ENCODE measurements around the gene GZF1.

The GZF1 gene

DNA sequence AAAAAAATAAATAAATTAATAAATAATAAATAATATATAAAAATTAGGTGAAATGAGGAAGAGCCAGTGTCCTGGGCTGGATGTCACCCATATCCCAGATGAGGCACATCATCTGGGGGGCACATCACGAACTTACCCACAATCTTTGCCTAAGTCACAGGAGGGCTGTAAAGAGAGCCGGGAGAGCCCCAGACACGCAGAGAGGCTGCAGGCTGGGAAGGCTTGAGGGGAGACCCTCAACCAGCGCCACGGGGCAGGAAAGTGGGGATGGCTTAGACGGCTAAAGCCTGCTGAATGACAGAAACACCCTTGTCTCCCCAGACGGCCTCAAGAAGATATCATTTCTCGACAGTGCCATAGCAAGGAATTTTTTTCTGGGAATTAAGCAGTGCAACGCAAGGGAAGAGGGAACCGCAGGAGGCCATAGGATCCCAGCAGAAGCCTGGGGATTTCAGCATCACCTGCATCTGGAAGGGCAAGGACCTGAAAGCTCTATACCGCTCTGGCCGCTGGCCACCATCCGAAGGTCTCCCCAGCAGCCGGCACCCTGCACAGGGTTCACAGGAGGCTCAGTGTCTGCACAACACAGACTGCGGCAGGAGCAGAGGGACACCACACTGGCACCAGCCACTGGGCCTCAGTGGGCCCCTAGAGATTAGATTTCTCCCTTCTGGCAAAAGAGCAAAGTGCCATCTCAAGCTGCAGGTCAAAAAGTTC lies 34.2 kb upstream of the GZF1 start:
- no peaks in the 10 kb centered on the region for H3K36me3 ChIP-seq (ENCODE audit: control insufficient read depth, low read length)
- no peak overlapping the region for H3K27ac ChIP-seq (ENCODE audit: low read depth, low read length)
- no peaks in the 10 kb centered on the region for H3K79me2 ChIP-seq (ENCODE audit: control insufficient read depth, low read length)
- no peaks in the 10 kb centered on the region for H4K20me1 ChIP-seq (ENCODE audit: control insufficient read depth, insufficient read depth, low read depth, low read length)
- no peak overlapping the region for H3K4me2 ChIP-seq (ENCODE audit: low read length)
- no peaks in the 10 kb centered on the region for H3K27me3 ChIP-seq (ENCODE audit: control insufficient read depth, low read length)
- H3F3A ChIP-seq (ENCODE audit: control insufficient read depth, insufficient read depth) = no peaks in the 10 kb centered on the region
- no peaks in the 10 kb centered on the region for H3K9me2 ChIP-seq (replicated peaks; ENCODE audit: control insufficient read depth, low read length)
- peaks cover 8% of the 10 kb centered on the region for H3K4me1 ChIP-seq (ENCODE audit: control insufficient read depth, low read length)
- H3K9me3 ChIP-seq (ENCODE audit: control insufficient read depth, insufficient read depth, low read length) = no peaks in the 10 kb centered on the region
- TF ChIP-seq CTCF (IDR thresholded peaks at IDR 0.05; ENCODE audit: low read depth, low read length, poor library complexity, severe bottlenecking) (no peak), EZH2phosphoT487 (IDR thresholded peaks at IDR 0.05; ENCODE audit: borderline replicate concordance, low read length) (no peak)
- no peak overlapping the region for H3K4me3 ChIP-seq (ENCODE audit: low read length)

GRCh38 chr20:23331450-23332350 lies 30.3 kb upstream of the GZF1 start:
- no peaks in the 10 kb centered on the region for H3K9me3 ChIP-seq (ENCODE audit: control insufficient read depth, insufficient read depth, low read length)
- TF ChIP-seq EZH2phosphoT487 (IDR thresholded peaks at IDR 0.05; ENCODE audit: borderline replicate concordance, low read length) = no peak
- TF ChIP-seq CTCF (IDR thresholded peaks at IDR 0.05; ENCODE audit: low read depth, low read length, poor library complexity, severe bottlenecking) = no peak
- H3K4me2 ChIP-seq (ENCODE audit: low read length) = peak overlapping the region; percentile 3; the same call in 1 of the 2 replicates
- H3K79me2 ChIP-seq (ENCODE audit: control insufficient read depth, low read length) = no peaks in the 10 kb centered on the region
- H3K27me3 ChIP-seq (ENCODE audit: control insufficient read depth, low read length) = no peaks in the 10 kb centered on the region
- no peaks in the 10 kb centered on the region for H3K36me3 ChIP-seq (ENCODE audit: control insufficient read depth, low read length)
- no peaks in the 10 kb centered on the region for H4K20me1 ChIP-seq (ENCODE audit: control insufficient read depth, insufficient read depth, low read depth, low read length)
- H3K4me1 ChIP-seq (ENCODE audit: control insufficient read depth, low read length) = peaks cover 14% of the 10 kb centered on the region
- no peak overlapping the region for H3K4me3 ChIP-seq (ENCODE audit: low read length)
- H3K9me2 ChIP-seq (replicated peaks; ENCODE audit: control insufficient read depth, low read length) = no peaks in the 10 kb centered on the region
- no peak overlapping the region for H3K27ac ChIP-seq (ENCODE audit: low read depth, low read length)
- H3F3A ChIP-seq (ENCODE audit: control insufficient read depth, insufficient read depth) = no peaks in the 10 kb centered on the region

DNA sequence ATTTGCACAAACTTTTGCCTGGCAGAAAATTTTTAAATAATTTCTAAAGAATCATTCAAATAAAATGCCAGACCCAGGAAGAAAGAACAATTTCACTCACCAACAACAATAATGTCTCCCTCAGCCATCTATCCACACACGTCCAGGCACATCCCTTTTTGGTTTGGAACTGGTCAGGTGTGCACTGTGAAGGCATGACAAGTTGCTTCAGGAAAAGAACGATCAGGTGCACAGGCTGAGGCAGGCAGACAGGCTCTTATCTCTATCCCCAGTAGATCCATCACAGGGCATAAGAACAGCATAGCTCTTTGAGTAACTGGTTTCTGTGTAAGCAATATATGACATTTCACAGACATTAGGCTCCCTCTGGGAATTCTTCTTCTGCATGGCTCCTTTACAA lies 29.5 kb upstream of the GZF1 start:
- no peaks in the 10 kb centered on the region for H4K20me1 ChIP-seq (ENCODE audit: control insufficient read depth, insufficient read depth, low read depth, low read length)
- no peaks in the 10 kb centered on the region for H3K36me3 ChIP-seq (ENCODE audit: control insufficient read depth, low read length)
- H3K4me1 ChIP-seq (ENCODE audit: control insufficient read depth, low read length) = peaks cover 14% of the 10 kb centered on the region
- H3K27ac ChIP-seq (ENCODE audit: low read depth, low read length) = no peak overlapping the region
- no peak for TF ChIP-seq EZH2phosphoT487 (IDR thresholded peaks at IDR 0.05; ENCODE audit: borderline replicate concordance, low read length)
- no peak for TF ChIP-seq CTCF (IDR thresholded peaks at IDR 0.05; ENCODE audit: low read depth, low read length, poor library complexity, severe bottlenecking)
- H3K27me3 ChIP-seq (ENCODE audit: control insufficient read depth, low read length) = no peaks in the 10 kb centered on the region
- H3K9me2 ChIP-seq (replicated peaks; ENCODE audit: control insufficient read depth, low read length) = no peaks in the 10 kb centered on the region
- H3K4me3 ChIP-seq (ENCODE audit: low read length) = no peak overlapping the region
- no peak overlapping the region for H3K4me2 ChIP-seq (ENCODE audit: low read length)
- no peaks in the 10 kb centered on the region for H3K79me2 ChIP-seq (ENCODE audit: control insufficient read depth, low read length)
- H3F3A ChIP-seq (ENCODE audit: control insufficient read depth, insufficient read depth) = no peaks in the 10 kb centered on the region
- H3K9me3 ChIP-seq (ENCODE audit: control insufficient read depth, insufficient read depth, low read length) = no peaks in the 10 kb centered on the region

Measured in DOHH2 (cell line).